Esophagus squamous epithelium (tissue), 4 donors: ENCODE results near the gene IGFBP7.

Experiments used
- CTCF ChIP-seq, 6 experiments: fragments of 450-650 bp in 4 of 6; fragments of 200-600 bp in 2 of 6; sonication (generic) in 2 of 6; IDR thresholded peaks; one replicate each; pipeline ENCODE4 v1.5.1; 2016 to 2019; ENCODE audit warnings: antibody characterized with exemption in 6 of 6, mild to moderate bottlenecking in 4 of 6, moderate library complexity in 4 of 6
- POLR2A ChIP-seq, 4 donors: fragments of 450-650 bp; IDR thresholded peaks; one replicate each; pipeline ENCODE4 v1.6.1; 2017; ENCODE audit warnings: antibody characterized with exemption in 4 of 4, mild to moderate bottlenecking in 4 of 4, moderate library complexity in 3 of 4

GRCh38 chr4:57076646-57077045 lies 33.5 kb downstream of the IGFBP7 start:
- TF ChIP-seq POLR2A (IDR thresholded peaks at IDR 0.05): no peak
- TF ChIP-seq CTCF (IDR thresholded peaks at IDR 0.05): no peak
